Measurements from ENCODE around the gene TIMM17A. TPM values are rescaled to one million over a fixed set of nuclear protein-coding genes. Genes with fewer than 3 reads are reported as not detected.
"Not testable (repeated sequence)": the region's sequence is repeated elsewhere in the genome, so short reads cannot be mapped to it uniquely, and the experiment has no call there.

TIMM17A gene
- total RNA-seq, 1 donor from 2014 or later = 28.7 TPM

GRCh38 chr1:202010180-202011015, 55.1 kb downstream of the TIMM17A start, which contains the start of gene ELF3:
Gene ELF3, plus strand, starts transcription at chr1:202010587. Its CDS starts 550 bp downstream, at chr1:202011137.
- intact Hi-C loops (cut with DNase I) = loop anchor here (5.0 kb wide), 1 partner anchor 107 kb away; no protein-coding TSS in a partner anchor
- DNase-seq (ENCODE audit: low spot score) = no peak
- ATAC-seq = peak; percentile 9

- intact Hi-C loops (cut with DNase I) = loop anchor here (5.0 kb wide), 1 partner anchor 105 kb away; no protein-coding TSS in a partner anchor
- ATAC-seq = no peak
These were observed 56.7 kb downstream of the TIMM17A start for GRCh38 chr1:202011994-202012393.

GRCh38 chr1:202012544-202013478, 57.5 kb downstream of the TIMM17A start:
- DNase-seq (ENCODE audit: low spot score) = no peak
- intact Hi-C loops (cut with DNase I) = loop anchor here (5.0 kb wide), 1 partner anchor 104 kb away; no protein-coding TSS in a partner anchor
- no peak for ATAC-seq

More at GRCh38 chr1:202011994-202012393, 56.7 kb downstream of the TIMM17A start:
- DNase-seq (ENCODE audit: low spot score) = no peak

- ATAC-seq (no peak), DNase-seq (ENCODE audit: low spot score) (no peak)
- intact Hi-C loops (cut with DNase I) = loop anchor here (5.0 kb wide), 1 partner anchor 104 kb away; no protein-coding TSS in a partner anchor
These were observed 58.3 kb downstream of the TIMM17A start for GRCh38 chr1:202013603-202014002.

- intact Hi-C loops (cut with DNase I) = loop anchor here (5.0 kb wide), 1 partner anchor 103 kb away; no protein-coding TSS in a partner anchor
- no peak for ATAC-seq
- no peak for DNase-seq (ENCODE audit: low spot score)
These were observed 58.8 kb downstream of the TIMM17A start for GRCh38 chr1:202014060-202014459.

GRCh38 chr1:202014915-202015661, 59.8 kb downstream of the TIMM17A start:
- intact Hi-C loops (cut with DNase I) = loop anchor here (5.0 kb wide), 1 partner anchor 102 kb away; no protein-coding TSS in a partner anchor
- no peak for DNase-seq (ENCODE audit: low spot score)
- no peak for ATAC-seq

- intact Hi-C loops (cut with DNase I) = no loop called here
- ATAC-seq = no peak
- DNase-seq (ENCODE audit: low spot score) = no peak
These were observed 60.3 kb downstream of the TIMM17A start for GRCh38 chr1:202015662-202015937.

GRCh38 chr1:202016022-202016810, 60.9 kb downstream of the TIMM17A start:
- DNase-seq (ENCODE audit: low spot score) (no peak), ATAC-seq (no peak)
- intact Hi-C loops (cut with DNase I) = no loop called here

GRCh38 chr1:202016811-202017748, 61.8 kb downstream of the TIMM17A start:
- intact Hi-C loops (cut with DNase I) = no loop called here
- ATAC-seq (no peak), DNase-seq (ENCODE audit: low spot score) (no peak)

- DNase-seq (ENCODE audit: low spot score) (no peak), ATAC-seq (no peak)
- intact Hi-C loops (cut with DNase I) = no loop called here
These were observed 62.6 kb downstream of the TIMM17A start for GRCh38 chr1:202017749-202018467.

GRCh38 chr1:202018468-202019234, 63.3 kb downstream of the TIMM17A start:
- peak; percentile 32 for ATAC-seq
- no peak for DNase-seq (ENCODE audit: low spot score)
- intact Hi-C loops (cut with DNase I) = no loop called here

GRCh38 chr1:202019235-202019558, 63.9 kb downstream of the TIMM17A start:
- intact Hi-C loops (cut with DNase I); ATAC-seq; DNase-seq (ENCODE audit: low spot score): not testable (repeated sequence)

All from sciatic nerve (tissue), 2 donors.